Ammon's horn (tissue), 1 donor: Measurements from ENCODE around the gene HDAC9.
"Not testable (repeated sequence)": the region's sequence is repeated elsewhere in the genome, so short reads cannot be mapped to it uniquely, and the experiment has no call there.

Experiments
- DNase-seq: peaks from one replicate; pipeline ENCODE4 v3.0.0-alpha.2; 2016; ENCODE audit warnings: low spot score

The HDAC9 gene

DNA sequence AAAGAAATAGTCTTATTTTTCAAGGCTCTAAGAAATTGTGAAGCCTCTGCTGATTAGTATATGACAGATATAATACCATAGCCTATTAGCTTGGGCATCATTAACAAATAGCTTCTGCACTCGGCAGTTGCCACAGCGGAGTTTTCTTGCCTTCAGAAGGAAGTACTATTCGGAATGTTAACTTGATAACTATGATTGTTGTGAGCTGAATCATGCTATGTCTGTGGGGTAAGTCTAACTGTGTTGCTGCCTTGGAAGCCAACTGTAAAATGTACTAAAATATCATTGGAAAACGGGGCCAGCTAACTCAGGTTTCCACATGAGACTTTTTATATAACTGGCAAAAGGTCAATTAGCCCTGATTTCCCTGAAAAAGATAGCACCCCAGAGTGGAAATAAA, 528.7 kb downstream of the HDAC9 start:
- no peak for DNase-seq

DNA sequence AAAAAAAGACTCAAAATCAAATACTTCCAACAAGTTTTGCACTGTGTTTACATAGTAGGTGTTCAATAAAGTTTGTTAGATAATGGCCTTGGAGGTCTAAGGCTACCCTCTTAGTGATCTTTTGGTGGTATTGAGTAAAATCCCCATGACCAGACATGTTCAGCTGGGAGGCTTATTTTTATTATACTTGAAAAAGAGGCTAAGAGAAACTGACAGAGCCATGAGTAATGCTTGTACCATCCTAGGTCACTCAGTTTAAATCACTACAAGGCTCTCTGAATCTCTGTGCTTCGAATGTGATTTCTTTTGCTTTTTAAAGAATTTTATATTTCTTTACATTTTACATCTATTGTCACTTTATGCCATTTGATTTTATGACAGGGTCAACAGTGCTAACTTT, 531.3 kb downstream of the HDAC9 start:
- DNase-seq = no peak

DNA sequence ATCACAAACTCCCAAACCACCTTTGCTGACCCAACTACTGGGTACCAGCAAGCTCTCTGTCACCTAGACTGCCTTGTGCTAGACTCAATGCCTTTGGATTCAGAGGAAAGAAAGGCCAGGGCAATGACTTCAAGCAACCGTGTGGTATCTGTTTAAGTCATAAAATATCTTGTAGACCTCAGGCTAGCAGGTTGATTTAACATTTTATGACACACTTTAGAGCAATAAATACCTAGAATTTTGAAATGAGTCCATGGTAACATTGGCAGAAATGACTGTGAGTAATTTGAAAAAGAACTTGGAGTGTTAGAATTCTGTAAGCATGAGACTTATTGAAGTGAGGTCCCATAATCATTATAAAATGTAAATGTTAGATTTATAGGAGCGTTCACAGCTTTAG, 534.7 kb downstream of the HDAC9 start:
- no peak for DNase-seq

DNA sequence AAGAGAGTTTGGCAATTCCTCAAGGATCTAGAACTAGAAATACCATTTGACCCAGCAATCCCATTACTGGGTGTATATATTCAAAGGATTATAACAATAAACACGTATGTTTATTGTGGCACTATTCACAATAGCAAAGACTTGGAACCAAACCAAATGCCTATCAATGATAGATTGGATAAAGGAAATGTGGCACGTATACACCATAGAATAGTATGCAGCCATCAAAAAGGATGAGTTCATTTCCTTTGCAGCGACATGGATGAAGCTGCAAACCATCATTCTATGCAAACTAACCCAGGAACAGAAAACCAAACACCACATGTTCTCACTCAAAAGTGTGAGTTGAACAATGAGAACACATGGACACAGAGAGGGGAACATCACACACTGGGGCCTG, 537.4 kb downstream of the HDAC9 start:
- not testable (repeated sequence) for DNase-seq

DNA sequence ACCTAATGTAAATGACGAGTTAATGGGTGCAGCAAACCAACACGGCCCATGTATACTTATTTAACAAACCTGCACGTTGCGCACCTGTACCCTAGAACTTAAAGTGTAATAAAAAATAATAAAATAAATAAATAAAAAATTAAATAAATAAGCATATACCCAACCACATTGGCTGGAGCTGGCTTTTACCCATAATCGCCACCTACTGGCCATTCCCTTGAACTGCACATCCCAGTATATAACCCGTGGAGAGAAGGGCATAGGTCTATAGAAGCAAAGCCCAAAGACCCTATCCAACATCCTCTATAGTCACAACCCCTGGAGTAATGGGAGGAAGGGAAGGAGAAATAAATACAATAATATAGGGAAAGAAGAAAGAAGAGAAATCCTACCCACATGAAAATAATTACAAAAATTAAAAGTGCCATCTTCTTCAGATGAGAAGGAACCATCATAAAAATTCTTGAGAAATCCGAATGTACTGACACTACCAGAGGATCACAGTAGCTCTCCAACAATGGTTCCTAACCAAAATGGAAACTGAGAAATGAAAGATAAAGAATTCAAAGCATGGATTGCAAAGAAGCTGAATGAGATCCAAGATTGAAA, 556.3 kb downstream of the HDAC9 start:
- no peak for DNase-seq
